A673 (cell line): ENCODE data around the gene EZR. TPM values are rescaled to one million over a fixed set of nuclear protein-coding genes. Genes with fewer than 3 reads are reported as not detected.

ENCODE experiments used
- BruUV-seq: library from RNA; stranded (reverse); fragments of 400-500 nt; replicated peaks from 2 replicates; lab custom pipeline; 2021; lab: Mats Ljungman, UMichigan
- CTCF ChIA-PET: fragments of 300-600 bp; sonication (Branson Sonifier 250); formaldehyde crosslinking; loops from one replicate; lab custom pipeline; 2022; ENCODE audit warnings: antibody characterized with exemption; lab: Charles Lee
- POLR2A ChIA-PET: fragments of 300-600 bp; sonication (Branson Sonifier 250); formaldehyde crosslinking; loops from one replicate; lab custom pipeline; 2022; ENCODE audit warnings: antibody characterized with exemption; ENCODE audit not compliant: low non-redundant PET; lab: Charles Lee
- DNase-seq: peaks from one replicate; pipeline ENCODE4 v3.0.0-alpha.2; 2015; ENCODE audit warnings: low spot score
- H3K27ac ChIP-seq: fragments of 200-600 bp; sonication (generic); 2 replicates; pipeline ENCODE4 v1.5.1; 2016; ENCODE audit warnings: mixed run types, low read depth, mild to moderate bottlenecking, mixed read lengths, antibody characterized with exemption, low read length; ENCODE audit not compliant: poor library complexity, severe bottlenecking
- H3K27me3 ChIP-seq: fragments of 200-600 bp; sonication (generic); replicated peaks from 2 replicates; pipeline ENCODE4 v1.6.1; 2017; ENCODE audit warnings: mixed run types, low read depth, mild to moderate bottlenecking, mixed read lengths, antibody characterized with exemption, low read length; ENCODE audit not compliant: insufficient read depth, poor library complexity
- H3K36me3 ChIP-seq: fragments of 200-600 bp; sonication (generic); 2 replicates; pipeline ENCODE4 v1.6.1; 2016; ENCODE audit warnings: mixed run types, mild to moderate bottlenecking, mixed read lengths, antibody characterized with exemption, low read length; ENCODE audit not compliant: insufficient read depth, poor library complexity, severe bottlenecking
- H3K4me1 ChIP-seq: fragments of 200-600 bp; sonication (generic); 2 replicates; pipeline ENCODE4 v1.6.1; 2017; ENCODE audit warnings: mixed run types, mild to moderate bottlenecking, mixed read lengths, antibody characterized with exemption, low read length; ENCODE audit not compliant: insufficient read depth, poor library complexity, severe bottlenecking
- H3K4me3 ChIP-seq: fragments of 200-600 bp; sonication (generic); 2 replicates; pipeline ENCODE4 v1.5.1; 2016; ENCODE audit warnings: low read depth, mixed run types, mild to moderate bottlenecking, mixed read lengths, low read length; ENCODE audit not compliant: poor library complexity, severe bottlenecking
- H3K9me3 ChIP-seq: fragments of 200-600 bp; sonication (generic); 2 replicates; pipeline ENCODE4 v1.6.1; 2016; ENCODE audit warnings: mixed run types, low read depth, mild to moderate bottlenecking, mixed read lengths, antibody characterized with exemption, low read length; ENCODE audit not compliant: poor library complexity, severe bottlenecking
- CTCF ChIP-seq: fragments of 300-800, 200-600 bp; sonication (generic); conservative IDR thresholded peaks from 2 replicates; pipeline ENCODE4 v1.5.1; 2017; ENCODE audit warnings: low read depth, mild to moderate bottlenecking, antibody characterized with exemption, low read length, moderate library complexity, mixed read lengths
- EZH2 ChIP-seq: fragments of 200-600 bp; sonication (generic); IDR thresholded peaks from 2 replicates; pipeline ENCODE4 v1.6.1; 2017; ENCODE audit warnings: borderline replicate concordance, low read depth, mild to moderate bottlenecking, mixed read lengths, antibody characterized with exemption, low read length; ENCODE audit not compliant: poor library complexity, severe bottlenecking
- intact Hi-C: fragments of 100-400 bp; cut with micrococcal nuclease; formaldehyde crosslinking; loops from one replicate; pipeline ENCODE4 v1.10.0; 2022; ENCODE audit not compliant: unreplicated experiment
- total RNA-seq: library from RNA; stranded (reverse); gene quantifications from 2 replicates; pipeline ENCODE4 v1.2.3, GENCODE V29; 2021

Gene EZR
- total RNA-seq, 1 experiment from 2014 or later, result 144 TPM

- peaks cover 94% of the 10 kb centered on the region for H3K36me3 ChIP-seq
- H3K4me1 ChIP-seq, result peaks cover 17% of the 10 kb centered on the region
- H3K27ac ChIP-seq, result no peak overlapping the region
- no peak overlapping the region for H3K4me3 ChIP-seq
- no peak for TF ChIP-seq CTCF
- TF ChIP-seq EZH2, result no peak
- ChIA-PET POLR2A (interaction anchor here (0.5 kb wide), 1 partner anchor 17 kb away, joined by 7 read pairs; no protein-coding TSS in a partner anchor), CTCF (interaction anchor here (0.5 kb wide), 1 partner anchor 20 kb away, joined by 4 read pairs; no protein-coding TSS in a partner anchor)
- BruUV-seq, result no TSS peak
- H3K27me3 ChIP-seq, result no peaks in the 10 kb centered on the region
- no peak for DNase-seq
- intact Hi-C loops, result no loop called here
- no peaks in the 10 kb centered on the region for H3K9me3 ChIP-seq
Observed at GRCh38 chr6:158769234-158769770, 49.9 kb downstream of the EZR start.

- H3K4me1 ChIP-seq, result peaks cover 8% of the 10 kb centered on the region
- H3K4me3 ChIP-seq, result no peak overlapping the region
- intact Hi-C loops, result no loop called here
- no peak for TF ChIP-seq CTCF
- TF ChIP-seq EZH2, result no peak
- CTCF ChIA-PET, result no interaction called here
- H3K27ac ChIP-seq, result no peak overlapping the region
- H3K36me3 ChIP-seq, result peaks cover 85% of the 10 kb centered on the region
- DNase-seq, result no peak
- POLR2A ChIA-PET, result no interaction called here
- H3K27me3 ChIP-seq, result no peaks in the 10 kb centered on the region
- BruUV-seq, result no TSS peak
- H3K9me3 ChIP-seq, result no peaks in the 10 kb centered on the region
Observed at GRCh38 chr6:158768436-158768835, 50.7 kb downstream of the EZR start.

- Histone ChIP-seq H3K4me3 (no peak overlapping the region), H3K27ac (no peak overlapping the region), H3K4me1 (peaks cover under 1% of the 10 kb centered on the region), H3K27me3 (no peaks in the 10 kb centered on the region), H3K9me3 (no peaks in the 10 kb centered on the region), H3K36me3 (peaks cover 78% of the 10 kb centered on the region)
- BruUV-seq, result no TSS peak
- intact Hi-C loops, result no loop called here
- POLR2A ChIA-PET, result no interaction called here
- CTCF ChIA-PET, result no interaction called here
- TF ChIP-seq CTCF, result no peak
- no peak for TF ChIP-seq EZH2
- DNase-seq, result no peak
Observed at GRCh38 chr6:158767709-158768108, 51.5 kb downstream of the EZR start.
